T-helper 2 cell treated with Interferon-gamma antibody and Interleukin-4, amounts not matched to agents 5 μg/mL and 100 μg/mL, for 36 hours (primary cell): Measurements from ENCODE around the gene MEIS3.

Experiments
- DNase-seq: peaks from one replicate; pipeline ENCODE4 v3.0.0; 2021; ENCODE audit warnings: low spot score
- H3K27ac Mint-ChIP-seq: one replicate; pipeline ENCODE4 v1.8.0; 2021; ENCODE audit warnings: mild to moderate bottlenecking, mixed read lengths
- H3K27me3 Mint-ChIP-seq: one replicate; pipeline ENCODE4 v1.8.0; 2021; ENCODE audit warnings: low read depth, mixed read lengths
- H3K36me3 Mint-ChIP-seq: one replicate; pipeline ENCODE4 v1.8.0; 2021; ENCODE audit warnings: low read depth, mixed read lengths
- H3K4me1 Mint-ChIP-seq: one replicate; pipeline ENCODE4 v1.8.0; 2021; ENCODE audit warnings: low read depth, mixed read lengths
- H3K4me3 Mint-ChIP-seq: one replicate; pipeline ENCODE4 v1.8.0; 2022; ENCODE audit warnings: mild to moderate bottlenecking, moderate library complexity, mixed read lengths
- H3K9me3 Mint-ChIP-seq: one replicate; pipeline ENCODE4 v1.8.0; 2021; ENCODE audit warnings: mixed read lengths

The MEIS3 gene

GRCh38 chr19:47429140-47429793 is 9.9 kb upstream of the MEIS3 start:
- Mint-ChIP-seq H3K4me3 (peak overlapping the region; percentile 63), H3K27ac (no peak overlapping the region), H3K36me3 (no peaks in the 10 kb centered on the region), H3K4me1 (peaks cover 12% of the 10 kb centered on the region), H3K9me3 (no peaks in the 10 kb centered on the region), H3K27me3 (peaks cover 27% of the 10 kb centered on the region)
- DNase-seq: no peak

GRCh38 chr19:47428177-47428894 is 9.0 kb upstream of the MEIS3 start:
- no peaks in the 10 kb centered on the region for H3K9me3 Mint-ChIP-seq
- H3K27ac Mint-ChIP-seq: peak overlapping the region; percentile 27
- H3K4me3 Mint-ChIP-seq: no peak overlapping the region
- DNase-seq: peak; percentile 82
- peaks cover 33% of the 10 kb centered on the region for H3K27me3 Mint-ChIP-seq
- no peaks in the 10 kb centered on the region for H3K36me3 Mint-ChIP-seq
- peaks cover 12% of the 10 kb centered on the region for H3K4me1 Mint-ChIP-seq

- no peaks in the 10 kb centered on the region for H3K36me3 Mint-ChIP-seq
- H3K9me3 Mint-ChIP-seq: no peaks in the 10 kb centered on the region
- peak overlapping the region; percentile 32 for H3K27ac Mint-ChIP-seq
- H3K27me3 Mint-ChIP-seq: peaks cover 41% of the 10 kb centered on the region
- DNase-seq: peak; percentile 56
- H3K4me1 Mint-ChIP-seq: peaks cover 8% of the 10 kb centered on the region
- H3K4me3 Mint-ChIP-seq: no peak overlapping the region
Measured at GRCh38 chr19:47427241-47428176, 8.2 kb upstream of the MEIS3 start.

GRCh38 chr19:47423203-47423882 is 4.0 kb upstream of the MEIS3 start:
- Mint-ChIP-seq H3K36me3 (no peaks in the 10 kb centered on the region), H3K4me3 (no peak overlapping the region), H3K4me1 (peaks cover 6% of the 10 kb centered on the region), H3K27ac (no peak overlapping the region), H3K9me3 (no peaks in the 10 kb centered on the region), H3K27me3 (peaks cover 65% of the 10 kb centered on the region)
- DNase-seq: no peak

GRCh38 chr19:47422417-47423163 is 3.3 kb upstream of the MEIS3 start:
- H3K36me3 Mint-ChIP-seq: no peaks in the 10 kb centered on the region
- H3K27me3 Mint-ChIP-seq: peaks cover 72% of the 10 kb centered on the region
- H3K9me3 Mint-ChIP-seq: no peaks in the 10 kb centered on the region
- H3K4me3 Mint-ChIP-seq: no peak overlapping the region
- DNase-seq: no peak
- no peak overlapping the region for H3K27ac Mint-ChIP-seq
- peaks cover 11% of the 10 kb centered on the region for H3K4me1 Mint-ChIP-seq

- no peak for DNase-seq
- Mint-ChIP-seq H3K9me3 (no peaks in the 10 kb centered on the region), H3K4me1 (peaks cover 13% of the 10 kb centered on the region), H3K27ac (no peak overlapping the region), H3K4me3 (no peak overlapping the region), H3K27me3 (peaks cover 79% of the 10 kb centered on the region), H3K36me3 (no peaks in the 10 kb centered on the region)
Measured at GRCh38 chr19:47421844-47422395, 2.6 kb upstream of the MEIS3 start.

GRCh38 chr19:47421244-47421786 is 2.0 kb upstream of the MEIS3 start:
- Mint-ChIP-seq H3K4me1 (peaks cover 16% of the 10 kb centered on the region), H3K4me3 (no peak overlapping the region), H3K27ac (no peak overlapping the region), H3K36me3 (no peaks in the 10 kb centered on the region), H3K27me3 (peaks cover 80% of the 10 kb centered on the region), H3K9me3 (no peaks in the 10 kb centered on the region)
- no peak for DNase-seq

GRCh38 chr19:47419789-47420188 is 462 bp upstream of the MEIS3 start:
- no peak overlapping the region for H3K4me3 Mint-ChIP-seq
- no peak for DNase-seq
- no peak overlapping the region for H3K27ac Mint-ChIP-seq

GRCh38 chr19:47418692-47419029 is 666 bp downstream of the MEIS3 start:
- Mint-ChIP-seq H3K27ac (no peak overlapping the region), H3K36me3 (no peaks in the 10 kb centered on the region), H3K27me3 (peaks cover 79% of the 10 kb centered on the region), H3K4me1 (peaks cover 16% of the 10 kb centered on the region), H3K9me3 (no peaks in the 10 kb centered on the region), H3K4me3 (no peak overlapping the region)
- DNase-seq: no peak

More at GRCh38 chr19:47419789-47420188, 462 bp upstream of the MEIS3 start:
- peaks cover 16% of the 10 kb centered on the region for H3K4me1 Mint-ChIP-seq
- H3K36me3 Mint-ChIP-seq: no peaks in the 10 kb centered on the region
- H3K27me3 Mint-ChIP-seq: peaks cover 82% of the 10 kb centered on the region
- no peaks in the 10 kb centered on the region for H3K9me3 Mint-ChIP-seq

- H3K27me3 Mint-ChIP-seq: peaks cover 75% of the 10 kb centered on the region
- peaks cover 16% of the 10 kb centered on the region for H3K4me1 Mint-ChIP-seq
- H3K9me3 Mint-ChIP-seq: no peaks in the 10 kb centered on the region
- no peak for DNase-seq
- peak overlapping the region; percentile 37 for H3K4me3 Mint-ChIP-seq
- no peaks in the 10 kb centered on the region for H3K36me3 Mint-ChIP-seq
- H3K27ac Mint-ChIP-seq: no peak overlapping the region
Measured at GRCh38 chr19:47417746-47418691, 1.3 kb downstream of the MEIS3 start.

- H3K27ac Mint-ChIP-seq: no peak overlapping the region
- no peaks in the 10 kb centered on the region for H3K9me3 Mint-ChIP-seq
- H3K36me3 Mint-ChIP-seq: no peaks in the 10 kb centered on the region
- H3K27me3 Mint-ChIP-seq: peaks cover 68% of the 10 kb centered on the region
- H3K4me1 Mint-ChIP-seq: peaks cover 11% of the 10 kb centered on the region
- no peak for DNase-seq
- peak overlapping the region; percentile 37 for H3K4me3 Mint-ChIP-seq
Measured at GRCh38 chr19:47417107-47417745, 2.1 kb downstream of the MEIS3 start.

GRCh38 chr19:47416643-47416985 is 2.7 kb downstream of the MEIS3 start:
- Mint-ChIP-seq H3K9me3 (no peaks in the 10 kb centered on the region), H3K27me3 (peaks cover 66% of the 10 kb centered on the region), H3K4me3 (no peak overlapping the region)

More at GRCh38 chr19:47416643-47416985, 2.7 kb downstream of the MEIS3 start:
- H3K27ac Mint-ChIP-seq: no peak overlapping the region
- H3K36me3 Mint-ChIP-seq: no peaks in the 10 kb centered on the region
- DNase-seq: no peak
- peaks cover 9% of the 10 kb centered on the region for H3K4me1 Mint-ChIP-seq
